ENCODE measurements around the gene LHX4. TPM values are rescaled to one million over a fixed set of nuclear protein-coding genes. Genes with fewer than 3 reads are reported as not detected.

The LHX4 gene
- total RNA-seq, 1 donor from 2014 or later = 0.36 TPM

DNA sequence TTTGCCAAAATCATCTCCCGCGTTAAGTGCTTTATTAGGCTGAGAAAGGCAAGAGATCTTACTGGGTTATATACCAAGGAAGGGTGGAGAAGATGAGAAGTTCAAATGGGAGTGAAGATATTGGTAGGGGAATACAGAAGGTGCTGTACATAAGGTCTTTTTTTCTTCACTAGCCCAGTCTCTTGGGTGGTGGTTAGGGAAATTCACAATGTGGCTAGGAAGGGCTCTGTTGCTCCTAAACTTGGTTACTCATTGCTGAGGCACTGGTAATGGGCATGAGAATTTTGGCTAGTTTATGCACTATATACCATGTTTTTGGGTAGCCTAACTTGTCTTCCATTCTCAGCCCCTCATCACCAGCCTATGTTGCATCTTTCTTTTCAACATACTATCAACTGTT lies 50.6 kb downstream of the LHX4 start:
- TF ChIP-seq, protein P1, sequence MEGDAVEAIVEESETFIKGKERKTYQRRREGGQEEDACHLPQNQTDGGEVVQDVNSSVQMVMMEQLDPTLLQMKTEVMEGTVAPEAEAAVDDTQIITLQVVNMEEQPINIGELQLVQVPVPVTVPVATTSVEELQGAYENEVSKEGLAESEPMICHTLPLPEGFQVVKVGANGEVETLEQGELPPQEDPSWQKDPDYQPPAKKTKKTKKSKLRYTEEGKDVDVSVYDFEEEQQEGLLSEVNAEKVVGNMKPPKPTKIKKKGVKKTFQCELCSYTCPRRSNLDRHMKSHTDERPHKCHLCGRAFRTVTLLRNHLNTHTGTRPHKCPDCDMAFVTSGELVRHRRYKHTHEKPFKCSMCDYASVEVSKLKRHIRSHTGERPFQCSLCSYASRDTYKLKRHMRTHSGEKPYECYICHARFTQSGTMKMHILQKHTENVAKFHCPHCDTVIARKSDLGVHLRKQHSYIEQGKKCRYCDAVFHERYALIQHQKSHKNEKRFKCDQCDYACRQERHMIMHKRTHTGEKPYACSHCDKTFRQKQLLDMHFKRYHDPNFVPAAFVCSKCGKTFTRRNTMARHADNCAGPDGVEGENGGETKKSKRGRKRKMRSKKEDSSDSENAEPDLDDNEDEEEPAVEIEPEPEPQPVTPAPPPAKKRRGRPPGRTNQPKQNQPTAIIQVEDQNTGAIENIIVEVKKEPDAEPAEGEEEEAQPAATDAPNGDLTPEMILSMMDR (IDR thresholded peaks at IDR 0.05; ENCODE audit: insufficient read depth, low read depth, low read length) = no peak
- no peak for TF ChIP-seq EZH2 (IDR thresholded peaks at IDR 0.05; ENCODE audit: insufficient read depth, low read length)
- no peak for FAIRE-seq

DNA sequence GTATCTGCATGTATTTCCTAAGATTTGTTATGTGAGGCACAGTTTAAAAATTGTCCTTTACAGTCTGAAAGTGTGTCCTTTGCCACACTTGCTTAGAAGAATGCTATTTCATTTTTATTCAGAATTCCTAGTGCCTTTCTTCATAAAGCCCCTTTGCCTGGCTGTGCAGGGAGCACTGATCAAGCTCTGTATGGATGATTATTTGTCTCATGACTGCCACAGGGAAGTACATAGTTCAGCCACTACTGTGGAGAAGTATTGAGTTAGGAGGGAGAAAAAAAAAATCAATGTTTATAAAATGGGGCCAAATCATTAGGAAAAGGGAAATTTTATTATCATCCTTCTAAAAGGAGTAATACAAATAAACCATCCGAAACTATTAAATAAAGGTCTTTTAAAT lies 51.4 kb downstream of the LHX4 start:
- Mint-ChIP-seq H3K4me1 (ENCODE audit: low read depth, unreplicated experiment) (no peaks in the 10 kb centered on the region), H3K9me3 (ENCODE audit: unreplicated experiment) (no peaks in the 10 kb centered on the region), H3K27ac (ENCODE audit: unreplicated experiment) (no peak overlapping the region), H3K4me3 (ENCODE audit: unreplicated experiment) (no peak overlapping the region), H3K27me3 (ENCODE audit: low read depth, unreplicated experiment) (no peaks in the 10 kb centered on the region), H3K36me3 (ENCODE audit: low read depth, unreplicated experiment) (peaks cover 16% of the 10 kb centered on the region)
- no peak overlapping the region for H3K9ac ChIP-seq (ENCODE audit: low read length)
- H3K4me2 ChIP-seq (ENCODE audit: low read length) = no peak overlapping the region
- H3K27me3 ChIP-seq (ENCODE audit: insufficient read depth, low read length) = no peaks in the 10 kb centered on the region
- no peak overlapping the region for H3K27ac ChIP-seq (ENCODE audit: low read depth, low read length)
- FAIRE-seq (no peak), DNase-seq (ENCODE audit: low read depth) (no peak)
- no peaks in the 10 kb centered on the region for H3K9me3 ChIP-seq (ENCODE audit: insufficient read depth, low read depth, low read length)
- TF ChIP-seq, protein P1 (IDR thresholded peaks at IDR 0.05; ENCODE audit: insufficient read depth, low read depth, low read length) = no peak
- no peak for TF ChIP-seq EZH2 (IDR thresholded peaks at IDR 0.05; ENCODE audit: insufficient read depth, low read length)
- H4K20me1 ChIP-seq (ENCODE audit: insufficient read depth, low read length) = no peaks in the 10 kb centered on the region
- no peak overlapping the region for H2AFZ ChIP-seq (ENCODE audit: low read depth, low read length)
- H3K36me3 ChIP-seq (ENCODE audit: insufficient read depth, low read length) = no peaks in the 10 kb centered on the region
- no peaks in the 10 kb centered on the region for H3K79me2 ChIP-seq (ENCODE audit: insufficient read depth, low read length)
- H3K4me1 ChIP-seq (ENCODE audit: insufficient read depth, low read length) = no peaks in the 10 kb centered on the region
- no peak overlapping the region for H3K4me3 ChIP-seq (ENCODE audit: insufficient read depth, low read depth, low read length)

More for the DNA sequence above, 50.6 kb downstream of the LHX4 start:
- Histone ChIP-seq H3K4me3 (ENCODE audit: insufficient read depth, low read depth, low read length) (no peak overlapping the region), H3K27me3 (ENCODE audit: insufficient read depth, low read length) (no peaks in the 10 kb centered on the region), H3K9me3 (ENCODE audit: insufficient read depth, low read depth, low read length) (no peaks in the 10 kb centered on the region), H3K4me2 (ENCODE audit: low read length) (no peak overlapping the region), H4K20me1 (ENCODE audit: insufficient read depth, low read length) (no peaks in the 10 kb centered on the region), H3K79me2 (ENCODE audit: insufficient read depth, low read length) (no peaks in the 10 kb centered on the region), H3K27ac (ENCODE audit: low read depth, low read length) (no peak overlapping the region), H3K4me1 (ENCODE audit: insufficient read depth, low read length) (no peaks in the 10 kb centered on the region), H3K9ac (ENCODE audit: low read length) (no peak overlapping the region), H2AFZ (ENCODE audit: low read depth, low read length) (no peak overlapping the region), H3K36me3 (ENCODE audit: insufficient read depth, low read length) (no peaks in the 10 kb centered on the region)
- H3K27ac Mint-ChIP-seq (ENCODE audit: unreplicated experiment) = no peak overlapping the region
- no peaks in the 10 kb centered on the region for H3K4me1 Mint-ChIP-seq (ENCODE audit: low read depth, unreplicated experiment)
- no peak overlapping the region for H3K4me3 Mint-ChIP-seq (ENCODE audit: unreplicated experiment)
- H3K9me3 Mint-ChIP-seq (ENCODE audit: unreplicated experiment) = no peaks in the 10 kb centered on the region
- peaks cover 23% of the 10 kb centered on the region for H3K36me3 Mint-ChIP-seq (ENCODE audit: low read depth, unreplicated experiment)
- no peaks in the 10 kb centered on the region for H3K27me3 Mint-ChIP-seq (ENCODE audit: low read depth, unreplicated experiment)
- DNase-seq (ENCODE audit: low read depth) = no peak

DNA sequence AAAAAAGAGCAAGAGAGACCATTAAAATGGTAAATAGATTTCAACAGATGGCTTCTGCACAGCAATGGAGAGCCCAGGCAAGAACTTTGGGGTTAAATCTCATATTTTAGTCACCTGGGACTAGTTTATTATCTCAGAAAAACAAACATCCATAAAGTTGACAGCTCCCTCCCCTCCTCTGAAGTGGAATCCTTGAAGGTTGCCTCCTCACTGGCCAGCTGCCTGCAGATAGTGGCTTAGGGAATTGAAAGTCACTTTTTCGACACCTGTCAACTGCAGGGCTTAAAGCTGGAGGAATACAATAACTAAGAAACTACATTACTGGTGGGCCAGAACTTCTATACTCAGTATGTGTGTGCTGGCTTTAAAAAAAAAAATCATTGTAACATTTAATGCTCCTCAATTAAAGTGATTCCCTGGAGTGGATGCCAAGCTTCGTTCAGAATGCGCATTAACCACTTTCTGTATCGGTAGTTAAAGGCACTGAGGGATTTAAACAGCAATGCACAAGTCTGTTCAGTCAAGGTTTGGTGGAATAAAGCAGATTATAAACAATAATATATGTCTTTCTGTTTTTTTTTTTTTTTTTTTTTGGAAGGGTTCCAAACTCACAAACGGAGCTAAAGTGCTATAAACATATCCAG lies 52.5 kb downstream of the LHX4 start:
- H3K36me3 ChIP-seq (ENCODE audit: insufficient read depth, low read length) = no peaks in the 10 kb centered on the region
- no peak overlapping the region for H3K4me3 ChIP-seq (ENCODE audit: insufficient read depth, low read depth, low read length)
- no peak overlapping the region for H3K27ac ChIP-seq (ENCODE audit: low read depth, low read length)
- no peaks in the 10 kb centered on the region for H3K79me2 ChIP-seq (ENCODE audit: insufficient read depth, low read length)
- no peak overlapping the region for H2AFZ ChIP-seq (ENCODE audit: low read depth, low read length)
- H3K9me3 ChIP-seq (ENCODE audit: insufficient read depth, low read depth, low read length) = no peaks in the 10 kb centered on the region
- Mint-ChIP-seq H3K27ac (ENCODE audit: unreplicated experiment) (no peak overlapping the region), H3K9me3 (ENCODE audit: unreplicated experiment) (no peaks in the 10 kb centered on the region), H3K4me1 (ENCODE audit: low read depth, unreplicated experiment) (no peaks in the 10 kb centered on the region), H3K27me3 (ENCODE audit: low read depth, unreplicated experiment) (no peaks in the 10 kb centered on the region), H3K36me3 (ENCODE audit: low read depth, unreplicated experiment) (peaks cover 15% of the 10 kb centered on the region), H3K4me3 (ENCODE audit: unreplicated experiment) (no peak overlapping the region)
- H3K9ac ChIP-seq (ENCODE audit: low read length) = no peak overlapping the region
- no peaks in the 10 kb centered on the region for H4K20me1 ChIP-seq (ENCODE audit: insufficient read depth, low read length)
- no peak overlapping the region for H3K4me2 ChIP-seq (ENCODE audit: low read length)
- no peaks in the 10 kb centered on the region for H3K4me1 ChIP-seq (ENCODE audit: insufficient read depth, low read length)
- H3K27me3 ChIP-seq (ENCODE audit: insufficient read depth, low read length) = no peaks in the 10 kb centered on the region
- no peak for DNase-seq (ENCODE audit: low read depth)
- TF ChIP-seq, protein P1 (IDR thresholded peaks at IDR 0.05; ENCODE audit: insufficient read depth, low read depth, low read length) = no peak
- no peak for TF ChIP-seq EZH2 (IDR thresholded peaks at IDR 0.05; ENCODE audit: insufficient read depth, low read length)
- no peak for FAIRE-seq

All from astrocyte (in vitro differentiated cells and primary cell).